ENCODE results near the gene NOS3.

The NOS3 gene

DNA sequence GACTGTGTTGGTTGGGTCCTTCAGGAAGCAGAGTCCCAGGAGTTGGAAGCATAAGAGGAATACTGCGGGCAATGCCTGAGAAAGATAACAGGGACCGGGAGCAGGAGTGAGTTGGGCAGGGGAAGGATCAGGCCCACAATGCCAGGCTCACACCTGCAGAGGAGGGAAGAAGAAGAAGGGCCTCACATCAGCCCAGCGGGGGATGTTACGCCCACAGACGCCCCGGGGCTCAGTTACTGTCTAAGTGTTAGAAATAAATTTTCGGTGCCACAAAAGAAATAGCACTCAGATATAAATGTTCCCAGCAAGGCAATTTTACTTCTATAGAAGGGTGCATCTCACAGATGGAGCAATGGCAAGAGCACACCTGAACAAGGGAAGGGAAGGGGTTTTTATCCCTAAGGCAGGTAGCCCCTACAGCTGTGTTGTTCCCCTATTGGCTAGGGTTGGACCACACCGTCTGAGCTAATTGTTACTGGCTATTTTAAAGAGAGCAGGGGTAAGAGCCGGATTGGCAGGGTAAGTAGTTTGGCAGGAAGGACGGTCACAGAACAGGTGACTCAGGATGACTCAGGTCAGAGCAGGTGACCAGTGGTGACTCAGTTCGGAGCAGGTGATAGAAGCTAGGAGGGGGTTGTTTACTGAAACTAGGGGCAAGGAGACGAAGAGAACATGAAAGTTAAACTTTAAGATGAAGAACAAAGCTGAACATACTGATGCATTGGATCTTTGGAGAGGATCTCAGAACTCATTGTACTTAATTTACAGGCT lies at the start of gene NOS3:
TSS of gene NOS3 (plus strand) at position 602 of the 771 bp plus-strand sequence. CDS start 2,787 bp downstream, outside the sequence.
- DNase-seq = no peak

DNA sequence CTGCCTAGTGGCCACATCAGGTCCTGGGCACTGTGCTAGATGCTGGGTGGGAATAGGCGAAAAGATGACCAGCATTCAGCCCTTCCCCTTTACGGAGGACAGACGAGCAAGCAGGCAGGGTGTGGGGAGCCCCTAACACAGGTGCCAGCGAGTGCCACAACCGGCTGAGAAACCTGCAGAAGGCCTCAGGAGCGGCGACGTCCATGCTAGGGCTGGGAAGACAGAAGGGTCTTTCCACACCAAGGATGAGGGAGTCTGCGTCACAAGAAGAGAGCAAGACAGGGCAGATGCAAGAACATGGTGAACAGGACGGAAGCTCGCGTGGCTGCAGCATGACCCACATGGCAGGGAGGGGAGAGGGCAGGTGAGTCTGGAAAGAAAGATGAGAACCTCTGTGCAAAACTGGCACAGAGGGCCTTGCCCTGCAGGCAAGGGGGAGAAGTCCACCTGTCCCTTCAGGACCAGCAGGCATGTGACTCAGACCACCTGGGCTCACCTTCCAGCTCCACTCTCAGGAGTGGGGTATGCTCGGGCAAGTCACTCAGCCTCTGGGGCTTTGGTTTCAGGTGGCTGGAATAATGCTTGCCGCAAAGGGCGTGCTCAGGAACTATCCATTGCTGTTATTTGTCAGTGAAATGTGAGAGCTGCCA lies 49.3 kb upstream of the NOS3 start:
- no peak for DNase-seq

GRCh38 chr7:150942001-150942590 lies 48.7 kb upstream of the NOS3 start:
- no peak for DNase-seq

DNA sequence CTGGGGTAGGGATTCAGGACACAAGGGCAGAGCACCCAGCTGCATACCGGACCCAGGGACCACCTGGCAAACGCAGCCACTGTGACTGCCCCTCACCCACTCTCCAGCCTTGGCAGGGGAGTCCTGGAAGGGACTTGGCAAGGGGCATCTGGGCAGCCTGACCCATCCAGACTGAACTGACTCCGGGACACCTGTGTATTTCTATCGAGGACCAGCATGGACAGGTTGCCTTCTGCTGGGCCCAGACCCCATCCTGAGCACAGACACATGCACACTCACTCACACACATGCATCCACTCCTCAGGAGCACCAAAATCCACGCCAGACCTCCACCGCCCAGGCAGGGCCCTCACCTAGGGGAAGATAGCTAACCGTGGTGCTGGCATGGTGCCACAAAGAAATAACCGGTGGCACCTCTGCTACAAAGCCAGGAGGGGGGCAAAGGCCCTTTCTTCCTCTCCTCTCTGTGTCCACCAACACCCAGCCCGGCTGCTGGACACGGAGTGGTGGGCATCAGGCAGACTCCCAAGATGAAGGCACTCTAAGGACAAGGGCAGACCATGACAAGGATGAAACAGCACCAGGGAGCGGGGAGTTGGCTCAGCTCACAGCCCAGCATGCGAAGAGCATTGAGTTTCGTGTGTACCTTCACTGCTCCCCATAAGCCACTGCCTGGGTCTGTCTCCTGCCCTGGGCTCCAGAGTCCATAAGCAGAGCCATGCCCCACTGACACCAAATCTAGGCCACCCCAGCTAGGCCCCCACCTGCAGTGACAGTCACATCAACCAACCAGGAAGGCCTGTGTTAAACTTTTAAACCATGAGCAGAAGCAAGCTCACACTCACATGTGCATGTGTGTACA lies 48.0 kb upstream of the NOS3 start:
- no peak for DNase-seq

GRCh38 chr7:150943453-150943814 lies 47.4 kb upstream of the NOS3 start:
- no peak for DNase-seq

DNA sequence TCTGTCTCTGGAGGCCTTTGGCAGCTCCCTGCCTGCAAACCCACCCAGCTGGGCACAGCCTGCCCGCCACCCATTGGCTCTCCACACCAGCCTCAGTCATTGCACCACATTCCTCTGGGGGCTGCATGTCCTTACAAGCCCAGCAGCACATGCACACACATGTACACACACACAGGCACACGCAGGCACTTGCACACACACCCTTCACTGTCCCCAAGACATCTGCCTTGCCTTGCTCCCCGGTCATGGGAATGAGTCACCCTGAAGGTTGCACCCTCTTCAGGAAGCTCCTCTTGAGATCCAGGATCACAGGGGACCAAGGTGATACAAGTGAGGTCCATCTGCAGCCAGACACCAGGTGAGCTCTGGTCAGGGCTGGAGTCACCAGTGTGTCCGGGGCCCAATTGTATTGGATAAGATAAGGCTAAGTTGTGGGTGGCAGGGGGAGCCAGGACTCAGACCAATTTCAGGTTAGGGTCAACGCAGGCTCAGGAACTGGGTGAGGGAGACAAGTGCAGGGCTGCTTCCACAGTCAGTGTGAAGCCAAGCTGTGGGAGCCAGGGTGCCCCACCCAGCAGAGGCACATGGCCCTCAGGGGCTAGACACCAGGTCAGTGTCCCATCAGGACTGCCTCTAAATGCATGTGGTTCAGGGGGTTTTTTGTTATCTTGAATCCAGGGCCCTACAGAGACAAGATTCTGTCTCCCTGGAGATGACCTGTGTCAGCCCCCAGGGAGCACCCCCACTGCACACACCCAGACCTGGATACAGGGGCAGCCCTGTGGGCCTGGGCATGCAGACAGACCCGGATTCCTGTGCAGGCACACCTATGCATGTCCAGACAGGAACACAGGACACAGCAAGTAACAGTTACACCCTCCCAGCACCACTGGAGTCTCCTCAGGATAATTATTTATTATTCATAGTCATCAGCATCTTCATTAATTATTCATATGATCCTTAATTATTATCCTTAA lies 46.5 kb upstream of the NOS3 start:
- no peak for DNase-seq

DNA sequence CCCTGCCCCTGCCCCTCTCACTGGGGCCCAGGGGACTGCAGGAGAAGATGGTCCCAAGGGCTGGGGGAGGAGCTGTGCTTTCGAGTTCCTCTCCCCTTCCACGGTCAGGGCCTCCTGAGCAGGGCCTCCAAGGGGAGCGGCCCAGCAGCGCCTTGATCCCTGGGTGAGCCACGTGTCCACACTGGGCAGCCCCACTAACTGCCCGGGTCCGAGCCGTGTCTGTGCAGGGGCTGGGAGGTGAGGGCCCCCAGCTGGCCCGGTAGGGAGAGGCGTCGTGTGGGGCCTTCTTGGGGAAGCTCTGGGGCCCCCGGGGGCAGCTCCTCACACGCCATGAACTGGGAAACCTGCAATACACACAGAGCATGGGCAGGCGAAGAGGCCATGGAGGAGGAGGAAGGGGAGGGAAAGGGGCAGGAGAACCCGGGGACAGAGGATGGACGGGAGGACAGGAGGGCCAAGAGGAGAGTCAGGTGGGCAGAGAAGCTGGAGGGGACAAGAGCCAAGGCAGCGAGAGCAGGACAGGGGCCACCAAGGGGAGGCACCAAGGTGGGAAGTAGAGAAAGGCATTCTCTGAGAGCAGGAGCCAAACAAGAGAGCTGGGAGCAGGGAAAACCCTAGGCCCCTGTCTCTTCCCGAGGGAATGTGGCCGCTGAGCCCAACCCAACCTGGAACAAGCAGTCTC lies 45.5 kb upstream of the NOS3 start:
- no peak for DNase-seq

GRCh38 chr7:150945853-150946420 lies 44.9 kb upstream of the NOS3 start:
- DNase-seq = no peak

- DNase-seq = no peak
These were observed 44.2 kb upstream of the NOS3 start for GRCh38 chr7:150946421-150947240.

DNA sequence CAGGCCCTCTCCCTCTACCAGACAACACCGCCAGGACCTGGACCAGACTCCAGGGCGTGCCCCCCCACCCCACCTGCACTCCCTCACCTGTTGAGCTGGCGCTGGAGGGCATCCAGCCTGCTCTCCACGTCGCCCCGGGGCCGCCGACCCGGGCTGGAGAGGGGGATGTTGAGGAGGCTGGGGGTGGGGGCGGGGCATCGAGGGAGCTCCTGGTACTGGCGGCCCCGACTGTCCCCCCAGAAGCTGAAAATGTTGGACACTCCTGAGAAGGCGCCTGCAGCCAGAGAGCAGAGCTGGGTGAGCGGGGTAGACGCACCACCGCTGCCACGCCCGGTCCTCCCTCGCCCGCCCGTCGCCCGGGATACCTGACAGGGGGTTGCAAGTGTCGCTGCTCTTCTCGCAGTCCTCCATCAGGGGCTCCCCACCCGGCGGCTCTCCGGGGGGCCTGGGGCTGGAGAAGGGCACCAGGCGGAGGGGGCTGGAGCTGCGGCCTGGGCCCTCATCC lies 43.5 kb upstream of the NOS3 start:
- DNase-seq = no peak

DNA sequence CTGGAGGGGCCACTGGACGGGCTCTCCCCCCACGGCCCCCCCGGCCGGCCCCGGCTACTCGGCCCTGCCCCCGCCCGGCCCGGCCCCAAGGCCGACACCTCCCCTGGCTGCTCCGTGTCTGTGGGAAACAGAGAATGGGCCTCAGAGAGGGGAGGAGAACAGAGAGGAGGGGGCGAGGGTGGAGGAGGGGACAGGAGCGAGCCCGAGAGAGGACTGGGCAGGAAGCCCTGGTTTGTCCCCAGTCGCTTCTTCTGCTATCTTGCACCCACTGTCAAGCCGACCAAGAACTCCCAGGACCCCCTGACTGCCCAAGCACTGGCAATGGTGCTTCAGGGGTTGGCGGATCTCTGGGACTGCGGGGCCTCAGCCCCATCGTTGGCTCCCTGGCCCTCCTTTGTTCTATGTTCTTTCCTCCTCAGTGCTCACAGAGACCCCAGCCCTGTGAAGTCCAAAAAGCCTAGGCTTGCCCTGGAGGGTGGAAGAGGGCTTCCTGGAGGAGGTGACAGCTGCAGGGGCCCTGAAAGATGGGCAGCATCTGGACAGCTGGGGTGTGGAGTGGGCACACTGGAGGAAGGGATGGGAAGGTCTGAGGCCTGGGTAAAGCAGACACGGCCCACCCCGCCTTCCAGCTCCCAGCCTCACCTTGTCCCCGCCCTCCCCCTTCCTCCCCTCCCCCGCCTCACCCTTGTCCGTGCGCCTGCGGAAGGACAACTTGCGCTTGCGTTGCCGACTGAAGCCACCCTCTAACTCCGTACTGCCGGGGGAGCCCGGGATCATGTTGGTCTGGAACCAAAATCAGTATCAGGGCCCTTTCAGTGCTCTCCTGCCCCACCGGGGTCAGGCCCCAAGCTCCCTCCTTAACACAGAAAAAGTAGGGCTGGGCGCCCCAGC lies 42.8 kb upstream of the NOS3 start:
- no peak for DNase-seq

GRCh38 chr7:150948791-150949251 lies 42.0 kb upstream of the NOS3 start:
- DNase-seq = no peak

DNA sequence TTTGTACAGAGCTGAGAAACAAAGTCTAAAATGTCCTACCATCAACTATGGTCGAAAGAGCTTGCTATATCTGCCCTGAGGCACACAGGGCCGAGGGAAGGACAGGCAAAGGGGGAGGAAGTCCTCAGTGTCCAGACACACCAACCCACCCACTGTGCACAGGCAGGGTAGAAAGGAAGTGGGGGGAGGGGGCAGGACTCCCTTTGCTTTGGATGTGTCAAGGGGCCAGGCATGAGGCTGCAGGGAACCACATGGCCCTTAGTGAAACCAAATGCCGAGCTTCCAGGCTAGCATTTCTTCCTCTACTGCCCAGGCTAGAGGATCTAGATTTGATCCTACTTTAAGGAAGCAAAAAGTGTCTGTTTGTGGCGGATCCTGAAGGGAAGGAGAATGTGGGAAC lies 41.3 kb upstream of the NOS3 start:
- no peak for DNase-seq

DNA sequence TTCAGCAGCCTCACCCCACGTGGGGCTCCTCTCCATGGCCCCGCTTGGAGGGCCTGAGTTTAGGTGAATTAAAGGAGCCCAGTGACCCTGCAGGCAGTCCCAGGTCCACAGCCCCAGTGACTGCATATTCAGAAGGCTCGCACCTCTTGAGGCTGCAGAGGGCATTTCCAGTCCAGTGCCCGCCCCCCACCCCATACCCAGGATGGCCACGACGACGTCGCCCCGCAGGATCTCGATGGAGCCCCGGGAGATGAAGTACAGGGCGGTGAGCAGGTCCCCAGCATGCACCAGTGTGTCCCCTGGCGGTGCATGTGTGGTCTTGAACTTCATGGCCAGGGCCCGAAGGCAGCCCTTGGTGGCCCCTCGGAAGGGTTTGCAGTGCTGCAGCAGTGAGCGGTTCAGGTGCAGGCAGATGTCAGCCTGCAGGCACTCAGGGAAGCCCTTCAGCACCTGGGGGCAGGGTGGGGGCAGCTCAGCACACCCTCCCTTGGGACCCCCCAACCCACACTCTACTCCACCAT lies 40.8 kb upstream of the NOS3 start:
- DNase-seq = no peak

GRCh38 chr7:150950496-150951180 lies 40.2 kb upstream of the NOS3 start:
- no peak for DNase-seq

GRCh38 chr7:150951181-150951520 lies 39.7 kb upstream of the NOS3 start:
- no peak for DNase-seq

DNA sequence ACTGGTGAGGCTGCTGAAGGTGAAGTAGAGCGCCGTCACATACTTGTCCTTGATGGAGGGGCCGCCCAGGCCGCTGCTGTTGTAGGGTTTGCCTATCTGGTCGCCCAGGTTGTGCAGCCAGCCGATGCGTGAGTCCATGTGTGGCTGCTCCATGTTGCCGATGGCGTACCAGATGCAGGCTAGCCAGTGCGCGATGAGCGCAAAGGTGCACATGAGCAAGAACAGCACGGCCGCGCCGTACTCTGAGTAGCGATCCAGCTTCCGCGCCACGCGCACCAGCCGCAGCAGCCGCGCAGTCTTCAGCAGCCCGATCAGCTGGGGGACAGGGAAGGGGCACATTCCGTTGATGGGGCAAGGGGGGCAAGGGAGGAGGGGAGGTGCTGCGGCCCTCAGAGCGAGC lies 39.3 kb upstream of the NOS3 start:
- no peak for DNase-seq

Measured in bone marrow (tissue), 2 donors.